Liver (tissue), 9 donors: ENCODE data around the gene VSIR. TPM values are rescaled to one million over a fixed set of nuclear protein-coding genes. Genes with fewer than 3 reads are reported as not detected.

ENCODE experiments used
- DNase-seq: peaks from one replicate; pipeline ENCODE4 v3.0.0-alpha.2; 2017; ENCODE audit warnings: low spot score
- H3K27ac ChIP-seq, 2 donors: one replicate each; pipeline ENCODE4 v1.7.0; 2013; ENCODE audit warnings: inconsistent platforms in 2 of 2, low read length in 2 of 2, control low read depth in 1 of 2, low read depth in 1 of 2, mild to moderate bottlenecking in 1 of 2
- H3K27me3 ChIP-seq, 4 donors: one replicate each; pipeline versions ENCODE4 v1.6.1 to v1.7.0; 2013; ENCODE audit warnings: low read length in 3 of 4, inconsistent platforms in 1 of 4, mild to moderate bottlenecking in 1 of 4, moderate library complexity in 1 of 4; ENCODE audit not compliant: control insufficient read depth in 4 of 4, insufficient read depth in 4 of 4
- H3K36me3 ChIP-seq, 4 donors: one replicate each; pipeline versions ENCODE4 v1.6.1 to v1.7.0; 2013; ENCODE audit warnings: low read length in 3 of 4, mild to moderate bottlenecking in 3 of 4, low read depth in 1 of 4, moderate library complexity in 1 of 4; ENCODE audit not compliant: control insufficient read depth in 4 of 4, insufficient read depth in 3 of 4
- H3K4me1 ChIP-seq, 4 donors: one replicate each; pipeline versions ENCODE4 v1.6.1 to v1.7.0; 2013; ENCODE audit warnings: low read length in 3 of 4, mild to moderate bottlenecking in 3 of 4, moderate library complexity in 1 of 4; ENCODE audit not compliant: control insufficient read depth in 4 of 4, insufficient read depth in 4 of 4
- H3K4me3 ChIP-seq, 3 donors: one replicate each; pipeline versions ENCODE4 v1.6.1 to v1.7.0; 2013; ENCODE audit warnings: low read length in 3 of 3, control low read depth in 1 of 3, low read depth in 1 of 3, mild to moderate bottlenecking in 1 of 3
- H3K9ac ChIP-seq, 2 donors: one replicate each; pipeline ENCODE4 v1.7.0; 2013; ENCODE audit warnings: low read length in 2 of 2, mild to moderate bottlenecking in 2 of 2, moderate library complexity in 2 of 2, control low read depth in 1 of 2, low read depth in 1 of 2
- H3K9me3 ChIP-seq, 4 donors: one replicate each; pipeline versions ENCODE4 v1.6.1 to v1.7.0; 2013; ENCODE audit warnings: low read length in 3 of 4; ENCODE audit not compliant: control insufficient read depth in 4 of 4
- EGR1 ChIP-seq, 2 donors: IDR thresholded peaks; 2 replicates each; pipeline ENCODE4 v1.6.1; 2016 to 2018; ENCODE audit warnings: antibody characterized with exemption in 2 of 2, low read depth in 2 of 2
- FOXA1 ChIP-seq: IDR thresholded peaks from 2 replicates; pipeline ENCODE4 v1.6.1; 2016; ENCODE audit warnings: antibody characterized with exemption
- FOXA2 ChIP-seq: IDR thresholded peaks from 2 replicates; pipeline ENCODE4 v1.6.1; 2016; ENCODE audit warnings: antibody characterized with exemption
- GABPA ChIP-seq, 2 donors: IDR thresholded peaks in 1 of 2; conservative IDR thresholded peaks in 1 of 2; 2 replicates each; pipeline ENCODE4 v1.6.1; 2016; ENCODE audit warnings: antibody characterized with exemption in 2 of 2, mild to moderate bottlenecking in 1 of 2, moderate library complexity in 1 of 2
- HNF4G ChIP-seq: IDR thresholded peaks from 2 replicates; pipeline ENCODE4 v1.6.1; 2016; ENCODE audit warnings: antibody characterized with exemption
- JUND ChIP-seq, 2 donors: IDR thresholded peaks; 2 replicates each; pipeline ENCODE4 v1.6.1; 2016; ENCODE audit warnings: antibody characterized with exemption in 2 of 2
- NR2F2 ChIP-seq: IDR thresholded peaks from 2 replicates; pipeline ENCODE4 v1.6.1; 2016; ENCODE audit warnings: antibody characterized with exemption
- RAD21 ChIP-seq, 2 donors: IDR thresholded peaks; 2 replicates each; pipeline ENCODE4 v1.6.1; 2016; ENCODE audit warnings: antibody characterized with exemption in 2 of 2, mild to moderate bottlenecking in 2 of 2
- RXRA ChIP-seq, 2 donors: IDR thresholded peaks; 2 replicates each; pipeline ENCODE4 v1.6.1; 2017 to 2018; ENCODE audit warnings: antibody characterized with exemption in 2 of 2, mild to moderate bottlenecking in 1 of 2
- SP1 ChIP-seq: IDR thresholded peaks from 2 replicates; pipeline ENCODE4 v1.6.1; 2018; ENCODE audit warnings: antibody characterized with exemption, mild to moderate bottlenecking
- YY1 ChIP-seq: IDR thresholded peaks from 2 replicates; pipeline ENCODE4 v1.6.1; 2016; ENCODE audit warnings: antibody characterized with exemption, mild to moderate bottlenecking
- WGBS: extraction: QIAGEN DNeasy Blood & Tissue Kit; methylation state at CpG from one replicate; pipeline ENCODE4 v1.1.7; 2013; 5-methylcytosine and 5-hydroxymethylcytosine counted together
- polyA plus RNA-seq, 2 donors: library from polyadenylated mRNA; stranded (reverse) in 1 of 2; unstranded in 1 of 2; fragments of 200-250 nt in 1 of 2; fragments of >200 nt in 1 of 2; fragmentation: Nextera tagmentation in 1 of 2; extraction: Ambion mirVana in 1 of 2; gene quantifications; one replicate each; pipeline versions ENCODE4 v1.2.1 to v1.2.3, GENCODE V29; 2013 to 2015
- total RNA-seq, 2 donors: library from RNA; depleted of rRNA; stranded (reverse); fragments of >200 nt; gene quantifications; one replicate each; pipeline ENCODE4 v1.2.3, GENCODE V29; 2014
- TF ChIP-seq, protein P1 (sequence below): IDR thresholded peaks from 2 replicates; pipeline ENCODE4 v1.6.1; 2016; ENCODE audit warnings: antibody characterized with exemption
- TF ChIP-seq, protein P2 (sequence below): IDR thresholded peaks from 2 replicates; pipeline ENCODE4 v1.6.1; 2016; ENCODE audit warnings: antibody characterized with exemption
- TF ChIP-seq, protein P3 (sequence below): fragments of 150-350 bp; IDR thresholded peaks from 2 replicates; pipeline ENCODE4 v1.5.1; 2017; ENCODE audit warnings: improper control_type of control experiment, low read depth, low read length; ENCODE audit not compliant: missing input control
- donor health status: healthy.
- donor health status: healthy.
- donor health status: healthy.
- donor health status: healthy.
- donor health status: healthy.

Gene VSIR
- total and polyA plus RNA-seq, 4 donors, result 7.2 to 12.2 (median 10.8) TPM

DNA sequence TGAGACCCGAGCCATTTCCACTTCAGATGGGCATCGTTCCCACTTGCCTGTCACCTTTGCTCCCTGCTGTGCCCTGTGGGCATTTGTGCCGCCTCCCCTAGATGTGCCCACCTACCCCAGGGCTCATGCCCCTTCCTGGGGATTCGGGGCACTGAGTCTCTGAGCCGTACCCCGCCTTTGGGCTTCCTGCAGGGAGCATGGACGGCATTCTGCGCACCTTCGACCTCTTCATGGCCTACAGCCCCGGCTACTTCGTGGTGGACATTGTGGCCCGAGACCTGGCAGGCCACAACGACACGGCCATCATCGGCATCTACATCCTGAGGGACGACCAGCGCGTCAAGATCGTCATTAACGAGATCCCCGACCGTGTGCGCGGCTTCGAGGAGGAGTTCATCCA is 36.3 kb upstream of the VSIR start (continued):
- TF ChIP-seq SP1 (no peak), JUND (IDR thresholded peaks at IDR 0.05) (no peak), YY1 (no peak), RAD21 (IDR thresholded peaks at IDR 0.05) (no peak), NR2F2 (no peak)
- TF ChIP-seq, protein P1, sequence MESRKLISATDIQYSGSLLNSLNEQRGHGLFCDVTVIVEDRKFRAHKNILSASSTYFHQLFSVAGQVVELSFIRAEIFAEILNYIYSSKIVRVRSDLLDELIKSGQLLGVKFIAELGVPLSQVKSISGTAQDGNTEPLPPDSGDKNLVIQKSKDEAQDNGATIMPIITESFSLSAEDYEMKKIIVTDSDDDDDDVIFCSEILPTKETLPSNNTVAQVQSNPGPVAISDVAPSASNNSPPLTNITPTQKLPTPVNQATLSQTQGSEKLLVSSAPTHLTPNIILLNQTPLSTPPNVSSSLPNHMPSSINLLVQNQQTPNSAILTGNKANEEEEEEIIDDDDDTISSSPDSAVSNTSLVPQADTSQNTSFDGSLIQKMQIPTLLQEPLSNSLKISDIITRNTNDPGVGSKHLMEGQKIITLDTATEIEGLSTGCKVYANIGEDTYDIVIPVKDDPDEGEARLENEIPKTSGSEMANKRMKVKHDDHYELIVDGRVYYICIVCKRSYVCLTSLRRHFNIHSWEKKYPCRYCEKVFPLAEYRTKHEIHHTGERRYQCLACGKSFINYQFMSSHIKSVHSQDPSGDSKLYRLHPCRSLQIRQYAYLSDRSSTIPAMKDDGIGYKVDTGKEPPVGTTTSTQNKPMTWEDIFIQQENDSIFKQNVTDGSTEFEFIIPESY, result no peak
- TF ChIP-seq, protein P2, sequence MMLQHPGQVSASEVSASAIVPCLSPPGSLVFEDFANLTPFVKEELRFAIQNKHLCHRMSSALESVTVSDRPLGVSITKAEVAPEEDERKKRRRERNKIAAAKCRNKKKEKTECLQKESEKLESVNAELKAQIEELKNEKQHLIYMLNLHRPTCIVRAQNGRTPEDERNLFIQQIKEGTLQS, result no peak

DNA sequence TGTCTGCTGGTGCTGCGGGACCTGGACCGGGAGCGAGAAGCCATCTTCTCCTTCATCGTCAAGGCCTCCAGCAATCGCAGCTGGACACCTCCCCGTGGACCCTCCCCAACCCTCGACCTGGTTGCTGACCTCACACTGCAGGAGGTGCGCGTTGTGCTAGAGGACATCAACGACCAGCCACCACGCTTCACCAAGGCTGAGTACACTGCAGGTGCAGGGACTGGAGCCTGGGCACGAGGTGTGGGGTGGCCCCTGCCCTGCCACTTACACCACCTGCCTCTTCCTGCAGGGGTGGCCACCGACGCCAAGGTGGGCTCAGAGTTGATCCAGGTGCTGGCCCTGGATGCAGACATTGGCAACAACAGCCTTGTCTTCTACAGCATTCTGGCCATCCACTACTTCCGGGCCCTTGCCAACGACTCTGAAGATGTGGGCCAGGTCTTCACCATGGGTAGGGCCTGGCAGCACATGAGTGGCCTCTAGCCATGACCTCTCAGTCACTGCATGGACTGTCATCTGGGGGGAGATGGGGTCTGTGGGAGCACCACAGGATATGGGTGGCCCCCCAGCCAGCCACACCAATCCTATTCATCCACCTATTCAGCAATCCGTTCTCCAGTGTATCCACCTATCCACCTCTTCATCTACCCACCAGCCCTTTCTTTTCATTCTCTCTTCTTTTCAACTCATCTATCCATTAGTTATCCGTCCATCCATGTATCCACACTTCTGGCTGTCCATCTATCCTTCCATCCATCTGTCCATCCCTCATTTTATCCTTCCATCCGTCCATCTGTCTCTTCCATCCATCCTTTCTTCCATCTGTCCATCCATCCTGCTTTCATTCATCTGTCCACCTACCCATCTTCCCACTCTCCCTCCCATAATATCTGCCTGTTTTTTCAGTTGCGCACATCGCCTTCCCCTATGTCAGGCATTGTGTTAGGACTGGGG is 34.5 kb upstream of the VSIR start:
- DNase-seq, result no peak
- no peak overlapping the region for H3K9ac ChIP-seq

DNA sequence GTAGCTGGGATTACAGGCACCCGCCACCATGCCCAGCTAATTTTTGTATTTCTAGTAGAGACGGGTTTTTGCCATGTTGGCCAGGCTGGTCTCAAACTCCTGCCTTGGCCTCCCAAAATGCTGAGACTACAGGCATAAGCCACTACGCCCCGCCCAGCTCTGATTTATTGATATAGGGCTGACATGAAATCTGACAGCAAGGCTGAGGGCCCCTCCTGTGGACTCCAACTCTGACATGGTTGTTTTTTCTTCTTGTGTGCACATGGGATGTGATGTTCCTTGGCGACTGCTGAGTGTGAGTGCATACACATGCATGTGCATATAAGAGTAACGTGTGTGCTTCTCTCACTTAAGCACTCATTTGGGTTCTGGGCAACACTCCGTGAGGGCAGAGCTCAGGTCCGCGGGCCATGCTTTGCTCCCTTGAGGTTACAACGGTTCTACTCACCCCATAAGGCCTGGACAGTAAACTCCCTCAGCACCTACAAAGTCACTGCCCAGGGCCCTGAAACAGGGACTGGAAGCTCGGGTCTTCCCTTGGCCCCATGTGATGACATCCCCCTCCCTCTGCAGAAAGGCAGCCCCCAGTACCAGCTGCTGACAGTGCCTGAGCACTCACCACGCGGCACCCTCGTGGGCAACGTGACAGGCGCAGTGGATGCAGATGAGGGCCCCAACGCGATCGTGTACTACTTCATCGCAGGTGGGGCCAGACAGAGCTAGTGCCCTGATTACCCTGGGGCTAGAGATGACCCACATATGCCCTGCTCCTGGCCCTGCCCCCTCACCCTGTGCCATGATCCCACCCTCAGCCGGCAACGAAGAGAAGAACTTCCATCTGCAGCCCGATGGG is 33.6 kb upstream of the VSIR start:
- Histone ChIP-seq H3K36me3 (peaks cover 0 to 2% (median 0%) of the 10 kb centered on the region in 4 donors), H3K9ac (no peak overlapping the region), H3K27me3 (no peaks in the 10 kb centered on the region), H3K4me3 (no peak overlapping the region), H3K9me3 (no peaks in the 10 kb centered on the region), H3K27ac (no peak overlapping the region), H3K4me1 (no peaks in the 10 kb centered on the region)
- no peak for DNase-seq
- WGBS, result 93% methylated on average over 23 of the region's 23 CpGs
- TF ChIP-seq GABPA (IDR thresholded peaks at IDR 0.05 in 1 of 2, conservative IDR thresholded peaks at IDR 0.05 in 1 of 2), result no peak

More for the DNA sequence above, 34.5 kb upstream of the VSIR start:
- no peaks in the 10 kb centered on the region for H3K27me3 ChIP-seq
- TF ChIP-seq RXRA (IDR thresholded peaks at IDR 0.05) (no peak), FOXA2 (no peak), RAD21 (IDR thresholded peaks at IDR 0.05) (no peak), SP1 (no peak), JUND (IDR thresholded peaks at IDR 0.05) (no peak), EGR1 (IDR thresholded peaks at IDR 0.05; ENCODE audit: low read depth in 2 of 2) (no peak), GABPA (IDR thresholded peaks at IDR 0.05 in 1 of 2, conservative IDR thresholded peaks at IDR 0.05 in 1 of 2) (no peak), HNF4G (no peak), FOXA1 (no peak)
- TF ChIP-seq, protein P3, sequence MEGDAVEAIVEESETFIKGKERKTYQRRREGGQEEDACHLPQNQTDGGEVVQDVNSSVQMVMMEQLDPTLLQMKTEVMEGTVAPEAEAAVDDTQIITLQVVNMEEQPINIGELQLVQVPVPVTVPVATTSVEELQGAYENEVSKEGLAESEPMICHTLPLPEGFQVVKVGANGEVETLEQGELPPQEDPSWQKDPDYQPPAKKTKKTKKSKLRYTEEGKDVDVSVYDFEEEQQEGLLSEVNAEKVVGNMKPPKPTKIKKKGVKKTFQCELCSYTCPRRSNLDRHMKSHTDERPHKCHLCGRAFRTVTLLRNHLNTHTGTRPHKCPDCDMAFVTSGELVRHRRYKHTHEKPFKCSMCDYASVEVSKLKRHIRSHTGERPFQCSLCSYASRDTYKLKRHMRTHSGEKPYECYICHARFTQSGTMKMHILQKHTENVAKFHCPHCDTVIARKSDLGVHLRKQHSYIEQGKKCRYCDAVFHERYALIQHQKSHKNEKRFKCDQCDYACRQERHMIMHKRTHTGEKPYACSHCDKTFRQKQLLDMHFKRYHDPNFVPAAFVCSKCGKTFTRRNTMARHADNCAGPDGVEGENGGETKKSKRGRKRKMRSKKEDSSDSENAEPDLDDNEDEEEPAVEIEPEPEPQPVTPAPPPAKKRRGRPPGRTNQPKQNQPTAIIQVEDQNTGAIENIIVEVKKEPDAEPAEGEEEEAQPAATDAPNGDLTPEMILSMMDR, result no peak
- WGBS, result 94% methylated on average over 21 of the region's 21 CpGs
- no peaks in the 10 kb centered on the region for H3K4me1 ChIP-seq
- H3K4me3 ChIP-seq, result no peak overlapping the region
- no peaks in the 10 kb centered on the region for H3K9me3 ChIP-seq
- H3K27ac ChIP-seq, result no peak overlapping the region
- H3K36me3 ChIP-seq, result peaks cover 0 to 2% (median 0%) of the 10 kb centered on the region in 4 donors
